Activated T-cell treated with anti-CD3 and anti-CD28 coated beads, Interleukin-2, amount 50 U/mL, for 4 hours (primary cell): ENCODE data around the gene ACACB. TPM values are rescaled to one million over a fixed set of nuclear protein-coding genes. Genes with fewer than 3 reads are reported as not detected.

Source experiments
- ATAC-seq, 2 donors: fragments of 200-7000 bp; cut with Tn5 transposase; one replicate each; pipeline ENCODE4 v1.10.0; 2021
- DNase-seq: peaks from one replicate; pipeline ENCODE4 v3.0.0-alpha.2; 2020
- H3K27me3 Mint-ChIP-seq: one replicate; pipeline ENCODE4 v1.8.0; 2021; ENCODE audit warnings: low read depth, mixed read lengths
- H3K36me3 Mint-ChIP-seq: one replicate; pipeline ENCODE4 v1.8.0; 2022; ENCODE audit warnings: mixed read lengths; ENCODE audit not compliant: insufficient read depth
- H3K4me1 Mint-ChIP-seq: one replicate; pipeline ENCODE4 v1.8.0; 2021; ENCODE audit warnings: low read depth, mixed read lengths
- H3K4me3 Mint-ChIP-seq: one replicate; pipeline ENCODE4 v1.8.0; 2021; ENCODE audit warnings: mild to moderate bottlenecking, moderate library complexity, mixed read lengths
- H3K9me3 Mint-ChIP-seq: one replicate; pipeline ENCODE4 v1.8.0; 2021; ENCODE audit warnings: mixed read lengths
- total RNA-seq, 3 donors: library from RNA; stranded (reverse); gene quantifications; one replicate each; pipeline ENCODE4 v1.2.1, GENCODE V29; 2021

ACACB gene
- total RNA-seq, 3 donors from 2014 or later: 1.6 to 4.5 (median 3.8) TPM

DNA sequence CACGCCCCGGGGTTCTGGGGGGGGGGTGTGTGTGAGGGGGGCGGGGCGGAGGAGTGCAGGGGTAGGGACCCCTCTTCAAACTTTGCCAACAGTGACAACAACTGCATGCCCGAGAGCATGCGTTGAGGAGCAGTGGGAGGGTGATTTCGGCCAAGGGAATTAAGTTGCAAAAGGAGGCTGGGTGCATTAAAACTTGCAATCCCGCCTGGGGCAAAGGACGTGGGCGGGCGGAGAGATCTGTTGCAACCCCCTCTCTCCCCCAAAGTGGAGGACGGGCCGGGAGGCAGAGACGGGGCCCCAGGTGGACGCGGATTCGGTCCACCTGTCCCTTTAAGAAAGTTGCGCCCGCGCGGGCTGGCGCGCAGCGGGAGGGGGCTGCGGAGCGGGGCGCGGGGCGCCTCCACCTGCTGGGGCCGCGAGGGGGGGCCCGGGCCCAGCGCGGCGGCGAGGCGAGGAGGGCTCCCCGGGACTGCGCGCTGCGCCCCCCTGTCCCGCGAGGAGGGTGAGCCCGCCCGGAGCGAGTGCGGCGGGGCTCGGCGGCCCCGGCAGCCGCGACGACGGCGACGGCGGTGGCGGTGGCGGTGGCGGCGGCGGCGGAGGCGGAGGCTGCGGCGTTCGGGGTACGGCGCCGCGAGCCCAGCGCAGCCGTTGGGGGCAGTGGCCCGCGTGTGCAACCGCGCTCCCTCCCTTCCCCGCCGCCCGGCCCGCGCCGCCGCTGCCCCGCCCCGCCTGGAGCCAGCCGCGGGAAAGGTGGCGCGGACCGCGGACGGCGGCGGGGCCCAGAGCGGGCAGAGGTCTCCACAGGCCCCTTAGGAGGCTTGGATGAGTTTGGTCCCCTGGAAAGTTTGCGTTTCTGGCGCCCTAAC, 193.2 kb downstream of the ACACB start:
- Mint-ChIP-seq H3K4me3 (peak overlapping the region; percentile 79), H3K4me1 (peaks cover 15% of the 10 kb centered on the region), H3K27me3 (peaks cover 69% of the 10 kb centered on the region), H3K9me3 (no peaks in the 10 kb centered on the region), H3K36me3 (no peaks in the 10 kb centered on the region)
- DNase-seq (no peak), ATAC-seq (peak; percentile 68 to 70)

DNA sequence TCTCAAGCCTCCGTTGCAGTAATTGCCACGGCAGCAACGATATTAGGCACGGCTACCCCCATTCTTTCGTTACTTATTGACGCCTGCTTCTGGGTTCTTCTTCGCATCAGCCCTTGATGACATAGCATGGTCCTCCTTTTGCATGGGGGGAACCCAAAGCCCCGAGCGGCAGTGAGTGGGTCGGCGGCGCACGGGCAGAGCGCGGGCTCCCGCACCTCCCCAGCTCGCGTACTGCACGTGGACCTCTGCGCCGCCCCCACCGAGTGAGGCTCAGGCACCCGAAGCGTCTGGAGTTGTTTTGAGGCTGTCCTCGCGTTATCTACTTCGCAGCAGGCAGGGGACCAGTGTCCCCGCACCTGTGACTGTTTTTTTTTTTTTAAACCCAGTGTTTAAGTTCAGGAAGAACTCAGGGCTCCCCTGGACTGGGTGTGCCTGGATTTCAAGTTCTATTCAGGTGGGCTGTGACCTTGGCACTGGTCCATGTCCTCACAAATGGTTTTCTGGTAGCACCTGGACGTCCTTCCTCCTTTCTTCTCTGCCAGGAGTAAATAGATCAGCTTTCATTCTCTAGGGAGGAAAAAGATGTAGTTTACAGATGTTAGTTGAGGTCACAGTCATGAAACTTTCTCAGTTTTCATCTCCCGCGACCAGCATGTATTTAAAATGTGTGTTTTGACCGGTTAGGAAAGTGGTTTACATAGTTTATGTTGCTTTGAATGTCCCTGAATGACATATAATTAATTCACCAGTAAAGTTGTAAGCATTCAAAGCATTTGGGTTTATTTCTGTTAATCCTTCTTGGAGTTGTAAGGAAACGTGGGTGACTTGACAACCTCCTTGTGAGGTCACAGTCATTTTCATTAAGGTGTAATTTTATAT, 194.1 kb downstream of the ACACB start:
- Mint-ChIP-seq H3K27me3 (peaks cover 69% of the 10 kb centered on the region), H3K4me3 (peak overlapping the region; percentile 70), H3K36me3 (no peaks in the 10 kb centered on the region), H3K9me3 (no peaks in the 10 kb centered on the region), H3K4me1 (peaks cover 15% of the 10 kb centered on the region)
- DNase-seq (no peak), ATAC-seq (peak; percentile 52 to 68)

Other genes starting within 250 kb of the ACACB start
- not detected for gene DAO, start 236.5 kb upstream of the ACACB start, total RNA-seq
- gene SVOP, start 95.5 kb upstream of the ACACB start, total RNA-seq: not detected
- 10 to 100 TPM in 1 of 3 donors, 1 to 10 TPM in 2; 5.6 to 11.5 (median 8.6) TPM for gene USP30, start 64.0 kb upstream of the ACACB start, total RNA-seq
- 10 to 100 TPM; 59.8 to 73.2 (median 71.4) TPM for gene ALKBH2, start 23.1 kb upstream of the ACACB start, total RNA-seq
- 100 to 1,000 TPM in 2 of 3 donors, 10 to 100 TPM in 1; 91.9 to 134 (median 117) TPM for gene UNG, start 19.0 kb upstream of the ACACB start, total RNA-seq
- gene FOXN4, start 192.7 kb downstream of the ACACB start, total RNA-seq: not detected
- not detected for gene MYO1H, start 231.3 kb downstream of the ACACB start, total RNA-seq